ENCODE data around the gene ZSWIM3.

The ZSWIM3 gene

DNA sequence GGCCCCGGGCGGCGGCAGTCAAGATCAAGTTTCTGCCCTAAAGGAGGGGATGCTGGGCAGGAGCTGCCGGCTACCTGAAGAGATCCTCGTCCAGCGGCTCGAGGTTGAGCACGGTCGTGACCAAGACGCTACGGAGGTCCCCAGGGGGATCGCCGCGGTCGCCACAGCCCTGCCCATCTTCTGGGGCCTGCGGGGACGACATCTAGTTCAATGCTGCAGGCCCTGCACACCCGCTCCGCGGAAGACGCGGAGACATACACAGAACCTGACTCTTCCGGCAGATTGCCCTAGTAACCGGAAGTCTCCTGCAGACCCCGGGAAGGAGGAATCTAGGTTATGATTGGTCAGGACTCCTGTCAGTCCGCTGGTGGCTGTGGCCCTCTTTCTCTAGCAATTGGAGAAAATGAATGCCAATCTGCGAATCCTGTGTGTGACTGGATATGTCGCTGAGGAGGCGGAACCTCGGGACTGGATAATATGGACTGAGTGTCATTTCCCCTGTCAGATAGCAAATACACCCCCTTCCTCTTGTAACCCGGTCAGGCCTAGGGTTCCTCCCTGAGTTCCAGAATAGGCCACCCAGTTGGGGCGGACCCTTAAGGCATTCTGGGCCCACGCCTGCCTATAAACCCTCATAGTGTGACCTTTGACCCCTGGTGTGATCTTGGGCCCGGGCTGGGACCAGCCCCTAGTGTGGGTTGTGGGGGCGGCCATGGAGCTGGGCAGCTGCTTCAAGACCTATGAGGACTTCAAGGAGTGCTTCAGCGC lies at the start of gene ZSWIM3, which contains the start of gene ACOT8:
ZSWIM3 (plus strand) TSS at position 501 of the 768 bp plus-strand sequence; CDS start at position 713, 212 bp downstream.
ACOT8 (minus strand) TSS at position 279 of the 768 bp plus-strand sequence; CDS start at position 202, 77 bp downstream.
- peak; percentile 97 for ATAC-seq (ENCODE audit: insufficient read depth, low read depth)
- peak within 1 kb of the TSS; percentile 95 for H2AFZ ChIP-seq (ENCODE audit: low read depth, low read length)

GRCh38 chr20:45810191-45810970 lies 47.0 kb upstream of the ZSWIM3 start:
- Histone ChIP-seq H3K4me1 (ENCODE audit: insufficient read depth, low read length) (peaks cover 30% of the 10 kb centered on the region), H2AFZ (ENCODE audit: low read depth, low read length) (no peak overlapping the region), H3K27ac (ENCODE audit: low read length) (no peak overlapping the region), H3K9me3 (ENCODE audit: insufficient read depth, low read length, severe bottlenecking) (no peaks in the 10 kb centered on the region), H3K79me2 (ENCODE audit: insufficient read depth, low read length) (peaks cover 29% of the 10 kb centered on the region), H3K27me3 (ENCODE audit: insufficient read depth, low read length, poor library complexity) (no peaks in the 10 kb centered on the region), H3K36me3 (ENCODE audit: insufficient read depth, low read length) (peaks cover 80% of the 10 kb centered on the region), H3K4me2 (ENCODE audit: insufficient read depth, low read length) (no peak overlapping the region), H3K9ac (ENCODE audit: low read depth, low read length) (no peak overlapping the region), H3K4me3 (ENCODE audit: low read depth in 1 of 2, low read length in 2 of 2) (no peak overlapping the region), H4K20me1 (ENCODE audit: insufficient read depth, low read length) (peaks cover 5% of the 10 kb centered on the region; the same call in 1 of the 2 replicates)
- no peak for DNase-seq
- TF ChIP-seq, protein P1, sequence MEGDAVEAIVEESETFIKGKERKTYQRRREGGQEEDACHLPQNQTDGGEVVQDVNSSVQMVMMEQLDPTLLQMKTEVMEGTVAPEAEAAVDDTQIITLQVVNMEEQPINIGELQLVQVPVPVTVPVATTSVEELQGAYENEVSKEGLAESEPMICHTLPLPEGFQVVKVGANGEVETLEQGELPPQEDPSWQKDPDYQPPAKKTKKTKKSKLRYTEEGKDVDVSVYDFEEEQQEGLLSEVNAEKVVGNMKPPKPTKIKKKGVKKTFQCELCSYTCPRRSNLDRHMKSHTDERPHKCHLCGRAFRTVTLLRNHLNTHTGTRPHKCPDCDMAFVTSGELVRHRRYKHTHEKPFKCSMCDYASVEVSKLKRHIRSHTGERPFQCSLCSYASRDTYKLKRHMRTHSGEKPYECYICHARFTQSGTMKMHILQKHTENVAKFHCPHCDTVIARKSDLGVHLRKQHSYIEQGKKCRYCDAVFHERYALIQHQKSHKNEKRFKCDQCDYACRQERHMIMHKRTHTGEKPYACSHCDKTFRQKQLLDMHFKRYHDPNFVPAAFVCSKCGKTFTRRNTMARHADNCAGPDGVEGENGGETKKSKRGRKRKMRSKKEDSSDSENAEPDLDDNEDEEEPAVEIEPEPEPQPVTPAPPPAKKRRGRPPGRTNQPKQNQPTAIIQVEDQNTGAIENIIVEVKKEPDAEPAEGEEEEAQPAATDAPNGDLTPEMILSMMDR (IDR thresholded peaks at IDR 0.05; ENCODE audit: borderline replicate concordance, extremely low read depth, low read length, poor library complexity, severe bottlenecking) = no peak
- no peak for TF ChIP-seq EZH2 (IDR thresholded peaks at IDR 0.05; ENCODE audit: borderline replicate concordance, low read depth, low read length, severe bottlenecking)
- no peak for ATAC-seq (ENCODE audit: insufficient read depth, low read depth)

More for the DNA sequence above, at the start of gene ZSWIM3, which contains the start of gene ACOT8:
- Histone ChIP-seq H3K27me3 (ENCODE audit: insufficient read depth, low read length, poor library complexity) (no peaks in the 10 kb centered on the region), H3K9me3 (ENCODE audit: insufficient read depth, low read length, severe bottlenecking) (no peaks in the 10 kb centered on the region), H3K36me3 (ENCODE audit: insufficient read depth, low read length) (peaks cover 16% of the 10 kb centered on the region), H3K4me2 (ENCODE audit: insufficient read depth, low read length) (peak within 1 kb of the TSS; percentile 80), H4K20me1 (ENCODE audit: insufficient read depth, low read length) (no peaks in the 10 kb centered on the region), H3K79me2 (ENCODE audit: insufficient read depth, low read length) (peaks cover 46% of the 10 kb centered on the region), H3K27ac (ENCODE audit: low read length) (peak within 1 kb of the TSS; percentile 83), H3K9ac (ENCODE audit: low read depth, low read length) (peak within 1 kb of the TSS; percentile 91), H3K4me3 (ENCODE audit: low read depth in 1 of 2, low read length in 2 of 2) (peak within 1 kb of the TSS; percentile 93 to 94), H3K4me1 (ENCODE audit: insufficient read depth, low read length) (peaks cover 47% of the 10 kb centered on the region)
- peak; percentile 99 for DNase-seq
- TF ChIP-seq, protein P1 (IDR thresholded peaks at IDR 0.05; ENCODE audit: borderline replicate concordance, extremely low read depth, low read length, poor library complexity, severe bottlenecking) = no peak
- no peak for TF ChIP-seq EZH2 (IDR thresholded peaks at IDR 0.05; ENCODE audit: borderline replicate concordance, low read depth, low read length, severe bottlenecking)

GRCh38 chr20:45812157-45813005 lies 45.0 kb upstream of the ZSWIM3 start, which contains the start of gene UBE2C:
Gene UBE2C (plus strand): TSS chr20:45812644. CDS start chr20:45812696, 52 bp downstream.
- peaks cover 34% of the 10 kb centered on the region for H3K4me1 ChIP-seq (ENCODE audit: insufficient read depth, low read length)
- peaks cover 79% of the 10 kb centered on the region for H3K36me3 ChIP-seq (ENCODE audit: insufficient read depth, low read length)
- H3K9ac ChIP-seq (ENCODE audit: low read depth, low read length) = peak within 1 kb of the TSS; percentile 88
- TF ChIP-seq EZH2 (IDR thresholded peaks at IDR 0.05; ENCODE audit: borderline replicate concordance, low read depth, low read length, severe bottlenecking) = no peak
- TF ChIP-seq, protein P1 (IDR thresholded peaks at IDR 0.05; ENCODE audit: borderline replicate concordance, extremely low read depth, low read length, poor library complexity, severe bottlenecking) = peak; percentile 6
- H3K4me3 ChIP-seq (ENCODE audit: low read depth in 1 of 2, low read length in 2 of 2) = peak within 1 kb of the TSS; percentile 61 to 80
- DNase-seq = peak; percentile 99
- peaks cover 14% of the 10 kb centered on the region; the same call in 1 of the 2 replicates for H4K20me1 ChIP-seq (ENCODE audit: insufficient read depth, low read length)
- no peaks in the 10 kb centered on the region for H3K9me3 ChIP-seq (ENCODE audit: insufficient read depth, low read length, severe bottlenecking)
- peaks cover 29% of the 10 kb centered on the region for H3K79me2 ChIP-seq (ENCODE audit: insufficient read depth, low read length)
- ATAC-seq (ENCODE audit: insufficient read depth, low read depth) = peak; percentile 99
- H3K27me3 ChIP-seq (ENCODE audit: insufficient read depth, low read length, poor library complexity) = no peaks in the 10 kb centered on the region
- peak within 1 kb of the TSS; percentile 77 for H2AFZ ChIP-seq (ENCODE audit: low read depth, low read length)
- H3K27ac ChIP-seq (ENCODE audit: low read length) = peak within 1 kb of the TSS; percentile 83
- H3K4me2 ChIP-seq (ENCODE audit: insufficient read depth, low read length) = peak within 1 kb of the TSS; percentile 78

Data from DND-41 (cell line).